Measurements from ENCODE around the gene SCARF2. TPM values are rescaled to one million over a fixed set of nuclear protein-coding genes. Genes with fewer than 3 reads are reported as not detected.
"Not testable (repeated sequence)": the region's sequence is repeated elsewhere in the genome, so short reads cannot be mapped to it uniquely, and the experiment has no call there.

SCARF2 gene
- total RNA-seq, 5 donors from 2014 or later (not counting 1 experiment from before 2014, with no cell fraction given), result 1.6 to 3.1 (median 2.9) TPM

- 90% methylated on average over 4 of the region's 4 CpGs for WGBS (ENCODE audit: insufficient coverage)
- CTCF ChIA-PET, result no interaction called here
- POLR2A ChIA-PET, result interaction anchor here (0.5 to 0.6 kb wide), 2 partner anchors 16 to 240 kb away, joined by 3 to 5 read pairs; no protein-coding TSS in a partner anchor
Measured at GRCh38 chr22:20378110-20378509, 59.5 kb downstream of the SCARF2 start.

GRCh38 chr22:20376983-20377382, 60.6 kb downstream of the SCARF2 start:
- H3K27ac Mint-ChIP-seq; CTCF ChIA-PET; H3K4me3 ChIP-seq (ENCODE audit: control insufficient read depth in 1 of 2, extremely low read depth in 1 of 2, low read length in 1 of 2); H3K4me1 ChIP-seq (ENCODE audit: control insufficient read depth in 1 of 2, extremely low read depth in 1 of 2, insufficient read depth in 2 of 2, low read length in 2 of 2); H3K36me3 ChIP-seq (ENCODE audit: control insufficient read depth in 2 of 2, extremely low read depth in 1 of 2, insufficient read depth in 1 of 2, low read length in 1 of 2); H3K36me3 Mint-ChIP-seq; H3K9me3 ChIP-seq; H3K27me3 ChIP-seq (replicated peaks in 1 of 2; ENCODE audit: control insufficient read depth in 2 of 2, extremely low read depth in 1 of 2, insufficient read depth in 2 of 2, low read length in 1 of 2); DNase-seq; ATAC-seq (replicated peaks in 1 of 4); H3K4me1 Mint-ChIP-seq; POLR2A ChIA-PET; H3K27me3 Mint-ChIP-seq; H3K9me3 Mint-ChIP-seq; H3K27ac ChIP-seq (ENCODE audit: low read length); H3K4me3 Mint-ChIP-seq: not testable (repeated sequence)
- WGBS (ENCODE audit: insufficient coverage), result 98% methylated on average over 5 of the region's 11 CpGs

More at GRCh38 chr22:20378110-20378509, 59.5 kb downstream of the SCARF2 start:
- H3K36me3 ChIP-seq (ENCODE audit: control insufficient read depth in 2 of 2, extremely low read depth in 1 of 2, insufficient read depth in 1 of 2, low read length in 1 of 2), result no peaks in the 10 kb centered on the region
- no peak overlapping the region for H3K27ac ChIP-seq (ENCODE audit: low read length)
- H3K36me3 Mint-ChIP-seq, result no peaks in the 10 kb centered on the region
- H3K4me1 Mint-ChIP-seq, result no peaks in the 10 kb centered on the region
- peaks cover 0 to 4% (median 0%) of the 10 kb centered on the region in 3 donors for H3K9me3 Mint-ChIP-seq
- H3K4me3 ChIP-seq (ENCODE audit: control insufficient read depth in 1 of 2, extremely low read depth in 1 of 2, low read length in 1 of 2), result no peak overlapping the region
- H3K4me3 Mint-ChIP-seq, result no peak overlapping the region
- no peak for ATAC-seq (replicated peaks in 1 of 4)
- peaks cover 0 to 4% of the 10 kb centered on the region in 2 donors for H3K27me3 Mint-ChIP-seq
- no peak overlapping the region for H3K27ac Mint-ChIP-seq
- DNase-seq, result no peak
- no peaks in the 10 kb centered on the region for H3K4me1 ChIP-seq (ENCODE audit: control insufficient read depth in 1 of 2, extremely low read depth in 1 of 2, insufficient read depth in 2 of 2, low read length in 2 of 2)
- H3K27me3 ChIP-seq (replicated peaks in 1 of 2; ENCODE audit: control insufficient read depth in 2 of 2, extremely low read depth in 1 of 2, insufficient read depth in 2 of 2, low read length in 1 of 2), result no peaks in the 10 kb centered on the region
- no peaks in the 10 kb centered on the region for H3K9me3 ChIP-seq

- H3K36me3 Mint-ChIP-seq; H3K36me3 ChIP-seq (ENCODE audit: control insufficient read depth in 2 of 2, extremely low read depth in 1 of 2, insufficient read depth in 1 of 2, low read length in 1 of 2); ATAC-seq (replicated peaks in 1 of 4); H3K4me3 Mint-ChIP-seq; H3K4me1 Mint-ChIP-seq; DNase-seq; H3K27ac ChIP-seq (ENCODE audit: low read length); H3K4me1 ChIP-seq (ENCODE audit: control insufficient read depth in 1 of 2, extremely low read depth in 1 of 2, insufficient read depth in 2 of 2, low read length in 2 of 2); H3K9me3 Mint-ChIP-seq; H3K9me3 ChIP-seq; POLR2A ChIA-PET; H3K4me3 ChIP-seq (ENCODE audit: control insufficient read depth in 1 of 2, extremely low read depth in 1 of 2, low read length in 1 of 2); H3K27me3 ChIP-seq (replicated peaks in 1 of 2; ENCODE audit: control insufficient read depth in 2 of 2, extremely low read depth in 1 of 2, insufficient read depth in 2 of 2, low read length in 1 of 2); H3K27me3 Mint-ChIP-seq; CTCF ChIA-PET; H3K27ac Mint-ChIP-seq: not testable (repeated sequence)
- 100% methylated on average over 1 of the region's 8 CpGs for WGBS (ENCODE audit: insufficient coverage)
Measured at GRCh38 chr22:20376281-20376680, 61.3 kb downstream of the SCARF2 start.

Other genes starting within 250 kb of the SCARF2 start
- 1 to 10 TPM in 3 of 5 donors, under 1 TPM in 2; 0.33 to 4.1 (median 2.5) TPM for gene RTN4R, start 169.5 kb downstream of the SCARF2 start, total RNA-seq
- gene DGCR6L, start 117.8 kb downstream of the SCARF2 start, total RNA-seq, result 10 to 100 TPM; 34.9 to 50.7 (median 46.7) TPM
- gene ZNF74, start 43.7 kb downstream of the SCARF2 start, total RNA-seq, result 10 to 100 TPM in 3 of 5 donors, 1 to 10 TPM in 2; 6.8 to 19.7 (median 17.3) TPM
- gene KLHL22, start 58.0 kb upstream of the SCARF2 start, total RNA-seq, result 10 to 100 TPM; 42.0 to 57.8 (median 47.1) TPM
- gene MED15, start 69.8 kb upstream of the SCARF2 start, total RNA-seq, result 100 to 1,000 TPM; 214 to 317 (median 262) TPM